Measurements from ENCODE around the gene LILRA5. TPM values are rescaled to one million over a fixed set of nuclear protein-coding genes. Genes with fewer than 3 reads are reported as not detected.
"Not testable (repeated sequence)": the region's sequence is repeated elsewhere in the genome, so short reads cannot be mapped to it uniquely, and the experiment has no call there.

Gene LILRA5
- total RNA-seq: not detected in 2 replicates

DNA sequence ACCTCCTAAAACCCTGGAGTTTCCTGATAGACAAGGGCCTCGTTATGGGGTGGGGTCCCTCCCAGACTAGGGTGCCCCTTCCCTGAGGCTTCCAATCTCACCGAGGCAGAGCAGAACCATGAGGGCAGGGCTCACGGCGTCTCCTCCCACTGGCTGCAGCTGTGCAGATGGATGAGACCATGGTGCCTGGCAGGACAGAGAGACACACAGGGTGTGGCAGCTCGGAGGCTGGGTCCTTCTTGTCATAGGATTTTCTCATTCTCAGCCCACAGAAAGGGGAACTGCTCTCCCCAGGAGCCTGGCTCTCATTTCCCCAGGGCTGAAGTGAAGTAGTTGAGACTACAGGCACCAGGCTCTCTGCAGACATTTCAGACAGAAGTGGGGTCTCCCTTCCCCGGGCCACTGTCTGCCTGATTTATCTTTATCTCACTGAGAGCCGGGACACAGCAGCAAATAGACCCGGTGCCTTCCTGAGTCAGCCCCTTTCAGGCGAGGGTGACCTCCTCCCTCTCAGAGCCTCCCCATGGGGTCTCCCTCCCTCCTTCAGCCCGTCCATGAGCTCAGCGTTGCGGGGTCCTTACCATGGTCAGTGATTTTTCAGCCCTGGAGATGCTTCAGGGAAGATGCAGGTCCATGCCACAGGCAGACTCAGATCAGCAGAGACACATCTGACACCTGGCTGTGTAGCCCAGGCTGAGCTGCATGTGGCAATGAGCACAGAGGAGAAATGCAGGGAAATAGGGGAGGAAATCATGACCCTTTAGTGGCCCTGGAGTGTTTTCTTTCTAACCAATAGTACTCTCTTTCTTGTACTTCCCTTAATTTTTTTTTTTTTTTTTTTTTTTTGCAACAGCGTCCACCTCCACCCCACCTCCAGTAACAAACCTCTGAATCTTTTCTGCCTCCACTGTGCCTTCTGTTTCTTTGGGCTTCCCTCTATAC lies at the start of gene LILRA5:
Gene LILRA5 (minus strand): TSS at position 731 of the 942 bp plus-strand sequence. CDS start 147 bp downstream, at position 584.
- intact Hi-C loops (cut with micrococcal nuclease): no loop called here

DNA sequence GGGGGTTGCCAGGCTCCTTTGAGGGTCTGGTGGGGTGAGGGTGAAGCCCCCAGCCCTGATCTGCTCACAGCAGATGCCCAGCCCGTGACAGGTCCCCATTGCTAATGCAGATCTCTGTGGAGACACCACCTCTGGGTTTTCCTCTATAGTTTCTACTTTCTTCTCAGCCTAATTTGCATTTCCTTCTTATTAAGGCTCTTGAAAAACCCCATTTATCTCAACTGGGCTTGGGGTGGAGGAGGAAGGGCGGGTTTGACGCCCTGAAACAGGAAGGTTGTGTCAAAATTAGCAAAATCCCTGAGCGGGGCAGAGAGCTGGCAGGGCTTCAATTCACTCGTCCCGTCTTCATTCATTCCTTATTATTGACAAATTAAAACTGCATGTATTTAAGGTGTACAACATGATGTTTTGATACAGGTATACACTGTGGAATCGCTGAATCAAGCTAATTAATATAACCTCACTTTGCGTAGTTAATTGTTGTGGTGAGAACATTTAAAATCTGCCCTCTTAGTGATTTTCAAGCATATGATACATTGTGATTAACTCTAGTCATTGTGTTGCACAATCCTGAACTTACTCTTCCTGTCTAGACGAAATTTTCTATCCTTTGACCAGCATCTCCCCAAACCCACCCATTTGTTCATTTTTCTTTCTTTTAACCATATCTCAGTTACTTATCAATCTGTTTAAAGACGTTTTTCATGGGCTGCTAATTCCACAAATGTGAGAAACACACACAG lies 48.9 kb upstream of the LILRA5 start:
- intact Hi-C loops (cut with micrococcal nuclease): loop anchor here (2.0 kb wide), 1 partner anchor 27 kb away; no protein-coding TSS in a partner anchor

DNA sequence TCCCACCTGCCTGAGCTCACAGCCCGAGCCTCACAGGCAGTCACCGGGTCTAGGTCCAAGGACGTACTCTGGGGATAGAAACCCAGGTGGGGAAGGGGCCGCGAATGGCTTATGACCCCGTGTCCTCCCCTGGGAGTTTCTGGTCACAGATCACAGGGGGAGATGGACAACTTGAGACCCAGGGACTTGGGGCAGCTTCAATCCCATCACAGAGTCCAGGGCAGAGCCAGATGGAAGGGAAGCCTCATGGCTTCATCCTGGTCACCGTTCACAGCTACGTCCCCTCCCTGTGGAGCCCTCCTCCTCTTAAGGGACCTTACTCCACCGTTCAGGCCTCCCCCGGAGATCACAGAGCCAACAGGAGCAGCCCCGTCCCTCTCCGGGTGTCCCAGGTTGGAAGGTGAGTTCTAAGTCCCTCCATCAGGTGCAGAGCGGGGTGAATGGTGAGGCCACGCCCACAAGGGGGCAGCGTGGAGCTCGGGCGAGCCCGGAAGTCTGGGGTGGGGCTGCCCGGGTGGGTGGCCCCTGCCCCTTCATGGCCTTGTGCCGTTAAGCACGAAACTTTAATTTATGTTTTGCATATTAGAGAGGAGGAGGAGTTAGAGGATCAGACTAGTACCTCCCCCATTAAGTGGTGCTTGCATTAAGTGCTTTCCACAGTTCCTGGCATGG lies 46.3 kb upstream of the LILRA5 start:
- intact Hi-C loops (cut with micrococcal nuclease): not testable (repeated sequence)

DNA sequence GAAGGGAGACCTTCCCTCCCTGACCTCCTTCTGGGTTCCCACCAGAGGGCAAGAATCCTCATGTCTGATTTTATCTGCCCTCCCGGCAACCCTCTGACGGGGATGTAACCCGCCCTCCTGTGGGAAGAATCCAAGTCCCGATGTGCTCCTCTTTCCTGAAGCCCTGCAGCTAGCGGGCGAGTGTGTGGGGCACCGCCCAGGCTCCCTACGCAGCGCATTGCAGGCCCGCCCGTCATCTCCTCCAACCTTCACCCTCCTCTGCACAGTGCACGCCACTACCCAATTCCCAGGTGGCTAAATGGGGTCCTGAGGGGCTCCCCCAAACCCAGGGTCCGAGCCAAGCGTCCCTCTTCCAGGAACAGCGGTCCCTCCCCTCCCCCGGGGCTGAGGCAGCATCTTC lies 44.4 kb upstream of the LILRA5 start:
- intact Hi-C loops (cut with micrococcal nuclease): no loop called here

DNA sequence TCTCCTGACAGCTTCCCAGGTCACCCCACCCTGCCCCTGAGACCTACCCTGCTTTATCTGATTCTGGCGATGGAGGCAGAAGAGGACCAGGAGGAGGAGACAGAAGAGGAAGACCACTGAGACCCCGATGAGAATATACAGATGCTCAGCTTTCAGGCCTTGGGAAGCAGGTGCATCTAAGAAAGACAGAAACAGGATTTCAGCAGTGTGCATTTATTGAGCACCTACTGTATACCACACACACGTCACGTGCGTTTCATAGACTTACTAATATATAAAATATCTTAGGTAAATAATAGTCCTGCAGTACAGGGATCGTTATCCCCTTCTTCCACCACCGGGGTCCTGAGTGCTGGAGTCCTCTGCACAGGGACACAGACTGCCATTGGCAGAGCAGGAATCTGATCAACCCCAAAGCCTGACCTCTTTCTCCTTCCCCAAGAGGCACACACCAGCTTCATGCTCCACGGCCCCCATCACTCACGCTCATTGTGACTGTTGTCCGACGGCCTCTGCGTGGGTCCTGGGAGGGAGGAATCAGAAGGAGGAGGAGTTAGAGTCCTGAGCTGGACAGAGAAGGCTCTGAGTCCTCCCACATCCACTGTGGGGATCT lies 43.6 kb upstream of the LILRA5 start:
- intact Hi-C loops (cut with micrococcal nuclease): no loop called here

DNA sequence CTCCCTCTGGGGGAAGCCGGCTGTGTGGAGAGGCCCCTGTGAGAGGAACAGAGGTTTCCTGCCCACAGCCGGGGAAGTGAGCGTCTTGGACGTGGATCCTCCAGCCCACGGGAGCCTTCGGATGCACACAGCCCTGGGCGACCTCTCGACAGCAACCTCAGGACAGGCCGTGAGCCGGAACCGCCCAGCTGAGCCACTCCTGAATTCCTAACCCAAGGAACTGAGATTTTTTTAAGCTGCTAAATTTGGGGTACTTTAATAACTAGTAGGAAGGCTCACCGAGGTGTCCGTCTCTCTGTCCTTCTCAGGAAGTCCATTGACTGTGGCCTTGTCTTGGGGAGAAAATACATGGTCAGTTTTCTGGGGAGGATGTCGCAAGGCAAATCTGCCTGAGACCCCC lies 42.7 kb upstream of the LILRA5 start:
- intact Hi-C loops (cut with micrococcal nuclease): no loop called here

DNA sequence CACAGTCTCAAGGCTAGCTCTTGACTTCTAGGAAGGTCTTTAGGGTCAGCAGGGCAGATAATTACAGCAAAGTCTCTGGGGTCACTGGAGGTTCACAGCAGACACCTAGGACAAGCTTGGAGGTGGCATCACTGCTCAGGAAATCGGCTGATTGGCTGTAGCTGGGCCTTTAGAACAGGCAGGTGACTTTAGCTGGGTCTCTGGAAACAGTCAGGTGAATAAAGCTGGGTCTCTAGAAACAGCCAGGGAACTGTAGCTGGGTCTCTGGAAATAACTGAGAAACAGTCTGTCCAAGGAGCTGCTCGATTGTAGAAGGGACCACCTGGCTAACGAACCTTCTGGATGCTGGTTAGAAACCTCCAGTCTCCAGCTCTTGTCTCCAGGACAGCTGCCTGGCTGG lies 41.8 kb upstream of the LILRA5 start:
- intact Hi-C loops (cut with micrococcal nuclease): loop anchor here (5.0 kb wide), 1 partner anchor 33 kb away; no protein-coding TSS in a partner anchor

DNA sequence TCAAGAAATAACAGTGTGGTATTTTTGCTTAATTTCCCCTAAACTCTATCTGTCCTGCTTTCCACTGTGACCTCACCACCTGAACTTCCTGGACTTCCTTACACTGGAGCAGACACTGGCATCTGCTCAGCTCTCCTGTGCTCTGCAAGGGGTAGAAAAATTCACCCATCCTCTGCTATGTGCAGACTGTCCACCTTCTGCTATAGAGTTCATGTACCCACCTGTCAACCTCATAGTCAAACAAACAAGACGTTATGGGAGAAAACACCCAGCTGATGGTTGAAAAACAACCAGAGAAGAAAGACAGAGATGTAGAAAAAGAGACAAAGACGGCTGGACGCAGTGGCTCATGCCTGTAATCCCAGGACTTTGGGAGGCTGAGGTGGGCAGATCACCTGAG lies 39.6 kb upstream of the LILRA5 start:
- intact Hi-C loops (cut with micrococcal nuclease): loop anchor here (5.0 kb wide), 1 partner anchor 35 kb away; no protein-coding TSS in a partner anchor

DNA sequence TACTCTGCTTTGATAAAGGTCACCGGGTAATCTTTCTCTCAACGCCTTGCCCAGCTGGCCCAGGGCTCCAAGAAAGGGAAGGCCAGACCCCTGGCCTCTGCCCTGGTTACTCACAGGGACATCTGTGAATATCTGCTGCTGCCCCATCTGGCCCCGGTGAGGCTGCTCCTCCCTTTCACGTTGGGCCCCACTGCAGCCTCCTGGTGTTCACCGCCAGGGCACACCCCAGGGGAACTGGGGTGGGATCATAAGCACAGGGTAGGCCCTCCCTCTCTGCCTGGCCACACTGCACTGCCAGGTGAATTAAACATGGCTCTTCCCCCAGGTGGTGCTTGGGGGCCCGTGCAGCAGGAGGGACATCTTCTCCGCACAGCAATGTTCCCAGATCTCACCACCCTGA lies 39.1 kb upstream of the LILRA5 start:
- intact Hi-C loops (cut with micrococcal nuclease): loop anchor here (5.0 kb wide), 1 partner anchor 35 kb away; no protein-coding TSS in a partner anchor

DNA sequence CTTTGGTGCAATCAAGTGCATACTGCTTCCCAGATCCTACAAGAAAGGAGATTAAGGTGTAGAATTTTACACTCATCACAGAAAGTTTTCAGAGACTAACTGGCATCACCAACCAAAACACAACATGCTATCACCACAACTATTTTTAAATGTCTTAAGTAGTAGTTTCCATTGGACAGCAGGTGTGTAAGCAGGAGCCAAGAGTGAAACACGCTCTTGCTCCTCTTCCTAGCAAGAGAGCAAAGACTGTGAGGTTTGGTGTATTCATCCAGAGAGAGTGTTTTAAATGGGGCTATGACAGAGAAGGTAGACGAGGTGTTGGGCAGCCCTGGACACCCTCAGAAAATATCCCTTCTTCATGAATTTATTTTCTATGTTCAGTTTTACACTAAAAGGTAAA lies 38.5 kb upstream of the LILRA5 start:
- intact Hi-C loops (cut with micrococcal nuclease): loop anchor here (5.0 kb wide), 1 partner anchor 36 kb away; no protein-coding TSS in a partner anchor

DNA sequence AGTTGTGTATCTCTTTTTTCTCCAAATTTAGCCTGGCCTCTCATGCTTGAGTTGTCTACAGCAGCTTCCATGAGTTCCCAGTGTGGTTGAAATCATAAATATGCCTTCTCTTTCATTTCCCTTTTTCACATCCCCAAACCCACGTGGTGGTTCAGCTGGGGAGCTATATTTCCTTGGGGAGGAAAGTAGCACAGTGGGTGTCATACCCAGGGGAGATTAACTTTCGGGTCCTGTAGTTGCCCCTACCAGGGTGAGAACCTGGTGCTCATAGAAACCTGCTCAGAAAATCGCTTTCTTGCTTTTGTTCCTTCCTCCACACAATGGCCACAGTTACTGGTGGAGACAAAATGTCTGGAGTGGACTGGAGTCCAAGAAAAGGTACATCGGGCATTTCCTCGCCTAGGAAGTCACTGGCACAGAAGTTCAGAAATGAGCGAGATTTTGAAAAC lies 33.0 kb upstream of the LILRA5 start:
- intact Hi-C loops (cut with micrococcal nuclease): no loop called here

DNA sequence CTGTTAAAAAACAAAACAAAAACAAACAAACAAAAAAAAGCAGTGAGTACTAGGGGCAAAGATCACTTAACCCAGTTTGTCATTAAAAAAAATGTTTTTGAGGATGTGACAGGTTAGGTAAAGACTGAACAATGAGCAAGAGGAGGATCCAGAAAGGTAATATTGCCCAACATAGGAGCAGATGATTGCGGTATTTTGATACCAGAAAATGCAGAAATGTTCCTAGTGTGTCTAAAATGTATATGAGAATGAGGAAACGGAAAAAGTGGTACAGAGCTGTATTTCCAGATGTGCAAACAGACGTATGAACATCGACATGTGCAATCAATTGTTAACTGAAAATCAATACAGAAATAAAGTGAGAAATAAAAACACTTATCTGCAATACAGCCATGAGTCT lies 30.9 kb upstream of the LILRA5 start:
- intact Hi-C loops (cut with micrococcal nuclease): no loop called here

DNA sequence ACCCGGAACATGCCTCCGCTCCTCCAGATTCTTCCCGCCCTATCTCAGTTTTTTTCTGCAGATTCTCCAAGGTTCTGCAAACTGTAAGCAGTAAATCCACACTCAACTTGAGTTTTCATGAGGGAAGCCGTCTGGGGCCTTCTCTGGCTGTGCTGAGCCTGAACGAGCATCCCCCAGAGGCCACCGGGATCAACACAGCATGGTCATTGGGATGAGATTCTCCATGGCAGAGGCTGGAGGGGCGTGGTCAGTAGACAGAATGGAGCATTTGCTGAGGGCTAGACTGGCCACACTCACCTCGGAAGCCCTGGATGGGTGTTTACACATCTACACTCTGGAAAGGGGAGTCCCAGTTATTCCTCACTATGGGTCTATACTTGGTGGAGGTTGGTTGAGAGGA lies 28.3 kb upstream of the LILRA5 start:
- intact Hi-C loops (cut with micrococcal nuclease): no loop called here

DNA sequence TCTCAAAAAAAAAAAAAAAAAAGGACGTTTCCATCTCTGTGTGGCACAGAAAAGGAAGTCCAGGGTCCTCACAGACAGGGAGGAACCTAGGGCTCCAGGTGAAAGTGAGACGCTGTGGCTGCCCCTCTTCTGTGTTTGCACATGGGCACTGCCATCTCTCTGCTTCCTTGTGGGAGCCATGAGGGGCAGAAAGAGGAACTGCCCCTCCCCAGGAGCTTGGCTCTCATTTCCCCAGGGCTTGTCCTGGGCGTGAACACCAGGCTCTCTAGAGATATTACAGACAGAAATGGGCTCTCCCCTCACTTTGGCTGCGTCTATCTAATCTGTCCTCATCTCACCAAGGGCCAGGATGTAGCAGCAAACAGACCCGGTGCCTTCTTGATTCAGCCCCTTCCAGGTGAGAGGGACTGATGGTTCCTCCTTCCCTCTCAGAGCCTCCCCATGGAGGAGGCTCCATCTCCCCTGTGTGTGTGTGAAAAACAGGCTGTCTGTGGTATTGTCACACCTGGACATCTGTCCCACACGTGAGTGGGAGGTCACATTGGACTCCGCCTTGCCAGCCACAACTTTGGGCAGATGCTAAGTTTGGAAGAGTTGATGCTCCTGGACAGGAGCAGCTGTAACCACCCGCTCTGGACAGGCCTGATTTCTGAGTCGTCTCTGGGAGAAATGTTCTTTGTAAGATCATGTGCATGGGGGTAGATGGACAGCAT lies 26.8 kb upstream of the LILRA5 start:
- intact Hi-C loops (cut with micrococcal nuclease): no loop called here

DNA sequence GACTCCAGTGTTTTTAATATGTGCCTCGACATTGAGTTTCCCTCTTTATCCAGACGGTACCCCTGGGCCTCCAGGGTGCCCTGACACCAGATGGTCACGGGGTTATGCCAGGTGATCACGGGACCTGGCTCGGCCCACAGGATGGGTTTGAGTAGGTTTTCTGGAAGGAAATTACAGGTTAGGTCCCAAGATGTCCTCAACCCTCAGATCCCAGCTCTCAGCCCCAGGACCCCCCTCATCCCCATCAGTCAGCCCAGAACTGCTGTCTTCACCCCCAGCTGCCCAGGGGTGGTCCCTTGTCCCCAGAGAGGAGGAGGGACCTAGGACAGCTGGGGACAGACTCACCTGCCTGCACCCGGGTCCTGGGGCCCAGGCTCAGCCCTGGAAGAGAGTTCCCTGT lies 25.6 kb upstream of the LILRA5 start:
- intact Hi-C loops (cut with micrococcal nuclease): no loop called here

DNA sequence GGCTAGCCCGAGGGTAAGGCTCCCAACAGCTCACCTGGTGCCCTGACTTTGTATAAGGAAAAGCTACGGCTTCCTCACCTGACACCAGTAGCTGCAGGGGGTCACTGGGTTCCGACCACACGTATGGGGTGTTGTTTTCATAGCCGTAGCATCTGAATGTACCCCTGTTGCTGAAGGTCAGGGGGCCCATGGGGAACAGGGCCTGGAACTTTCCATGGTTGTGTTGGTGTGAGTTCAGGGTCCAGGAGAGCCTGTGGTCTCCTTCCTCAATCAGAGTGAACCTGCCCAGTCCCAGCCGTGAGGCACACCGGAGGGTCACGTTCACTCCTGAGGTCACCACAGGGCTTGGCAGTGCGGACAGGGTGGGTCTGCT lies 24.9 kb upstream of the LILRA5 start:
- intact Hi-C loops (cut with micrococcal nuclease): no loop called here

DNA sequence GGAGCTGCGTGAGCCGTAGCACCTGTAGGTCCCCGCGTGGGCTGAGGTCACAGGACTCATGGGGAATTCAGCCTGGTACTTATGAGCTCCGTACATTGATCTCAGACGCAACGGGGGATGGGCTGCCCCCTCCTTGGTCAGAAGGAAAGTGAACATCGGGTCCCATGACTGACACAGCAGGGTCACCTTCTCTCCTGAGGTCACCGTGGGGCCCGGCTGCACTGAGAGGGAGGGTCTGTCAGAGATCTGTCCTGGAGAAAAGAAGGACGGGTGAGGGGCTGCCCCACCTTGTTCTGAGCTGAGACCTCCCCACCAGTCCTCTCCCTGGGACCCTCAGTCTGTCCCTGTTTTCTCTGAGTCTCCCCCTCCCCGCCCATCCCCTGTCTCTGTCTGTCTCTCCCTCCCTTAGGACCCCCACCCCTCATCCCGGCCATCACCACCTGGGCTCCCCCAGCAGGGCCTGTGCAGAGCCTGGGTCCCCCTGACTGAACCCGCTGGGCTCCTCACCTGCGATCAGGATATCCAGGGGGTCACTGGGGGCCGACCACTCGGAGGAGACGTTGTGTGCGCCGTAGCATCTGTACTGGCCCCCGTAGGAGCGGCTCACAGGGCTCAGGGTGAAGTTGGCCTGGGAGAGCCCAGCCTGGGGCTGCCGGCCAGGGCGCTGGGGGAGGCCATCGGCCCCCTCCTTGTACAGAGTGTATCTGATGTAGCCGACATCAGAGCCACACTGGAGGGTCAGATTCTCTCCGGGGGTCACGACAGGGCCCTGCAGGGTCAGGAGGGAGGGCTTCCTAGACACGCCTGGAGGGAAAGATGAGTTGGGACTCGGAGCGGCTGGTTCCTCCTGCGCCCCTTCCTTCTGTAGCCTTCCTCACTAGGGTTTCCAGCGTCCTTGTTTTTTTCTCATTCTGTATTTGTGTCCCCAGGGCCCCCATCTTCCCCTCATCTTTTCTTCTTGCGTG lies 24.2 kb upstream of the LILRA5 start:
- intact Hi-C loops (cut with micrococcal nuclease): no loop called here

DNA sequence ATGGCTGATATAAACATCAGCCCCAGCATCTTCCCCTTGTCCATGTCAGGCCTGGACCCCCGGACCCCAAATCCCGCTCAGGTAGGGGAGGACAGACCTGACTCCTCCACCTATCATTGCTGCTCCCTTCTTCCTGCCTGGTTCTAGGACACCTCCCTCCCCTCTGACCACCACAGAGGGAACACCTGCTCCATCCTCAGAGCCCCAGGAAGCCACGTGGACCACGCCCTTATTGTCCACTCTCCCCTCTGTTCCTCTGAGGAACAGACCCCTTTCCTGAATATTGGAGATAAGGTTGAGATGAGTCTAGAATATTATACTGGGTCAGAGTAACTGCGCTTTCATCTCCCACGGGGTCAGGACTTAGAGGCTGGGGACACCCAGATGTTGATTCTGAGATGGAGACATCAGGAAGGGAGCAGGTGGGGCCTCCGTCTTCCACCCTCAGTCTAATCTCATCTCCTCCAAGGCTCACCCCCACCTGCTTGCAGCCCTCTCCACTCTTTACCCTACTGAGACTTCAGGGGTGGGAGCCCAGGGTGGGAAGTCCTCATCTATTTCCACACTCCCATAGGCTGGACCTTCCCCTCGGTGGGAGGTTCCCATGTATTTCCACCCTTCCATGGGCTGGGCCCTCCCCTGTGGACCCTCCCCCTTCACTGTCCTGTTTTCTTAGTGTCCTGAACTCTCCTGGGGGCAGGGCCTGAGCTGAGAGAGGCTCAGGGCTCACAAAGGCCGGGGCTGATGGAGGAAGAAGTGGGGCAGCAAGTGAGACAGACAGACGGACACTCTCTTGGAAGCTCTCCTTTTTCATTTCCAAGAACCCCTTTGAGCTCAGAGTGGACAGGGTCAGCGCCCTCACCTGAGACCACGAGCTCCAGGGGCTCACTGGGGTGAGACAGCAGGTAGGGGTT lies 23.3 kb upstream of the LILRA5 start:
- intact Hi-C loops (cut with micrococcal nuclease): no loop called here

Measured in T-helper 2 cell treated with Interferon-gamma antibody and Interleukin-4, amounts not matched to agents 100 ng/mL and 5 ng/mL, for 36 hours (primary cell).